DOHH2 (cell line): ENCODE data around the gene GPRC5A.

Experiments used
- H3F3A ChIP-seq: fragments of 200-600 bp; sonication (generic), shearing (Covaris generic); 2 replicates; pipeline ENCODE4 v1.6.0; 2016; ENCODE audit warnings: antibody characterized with exemption, mild to moderate bottlenecking; ENCODE audit not compliant: control insufficient read depth, insufficient read depth
- H3K27ac ChIP-seq: fragments of 200-600 bp; sonication (generic); 2 replicates; pipeline ENCODE4 v1.5.1; 2014; ENCODE audit warnings: low read depth, mild to moderate bottlenecking, low read length, moderate library complexity
- H3K27me3 ChIP-seq: fragments of 200-600 bp; sonication (generic); 2 replicates; pipeline ENCODE4 v1.6.1; 2014; ENCODE audit warnings: mild to moderate bottlenecking, low read length, mixed read lengths; ENCODE audit not compliant: control insufficient read depth
- H3K36me3 ChIP-seq: fragments of 200-600 bp; sonication (generic); 2 replicates; pipeline ENCODE4 v1.6.1; 2014; ENCODE audit warnings: mild to moderate bottlenecking, low read length, moderate library complexity, mixed read lengths; ENCODE audit not compliant: control insufficient read depth
- H3K4me1 ChIP-seq: fragments of 200-600 bp; sonication (generic); 2 replicates; pipeline ENCODE4 v1.6.1; 2014; ENCODE audit warnings: mild to moderate bottlenecking, low read length, mixed read lengths; ENCODE audit not compliant: control insufficient read depth
- H3K4me2 ChIP-seq: fragments of 200-600 bp; sonication (generic); 2 replicates; pipeline ENCODE4 v1.6.0; 2014; ENCODE audit warnings: mild to moderate bottlenecking, low read length, moderate library complexity
- H3K4me3 ChIP-seq: fragments of 200-600 bp; sonication (generic); 2 replicates; pipeline ENCODE4 v1.5.1; 2014; ENCODE audit warnings: mild to moderate bottlenecking, low read length, mixed read lengths
- H3K79me2 ChIP-seq: fragments of 200-600 bp; sonication (generic); 2 replicates; pipeline ENCODE4 v1.6.1; 2014; ENCODE audit warnings: mild to moderate bottlenecking, low read length, mixed read lengths; ENCODE audit not compliant: control insufficient read depth
- H3K9me2 ChIP-seq: fragments of 200-600 bp; sonication (generic); replicated peaks from 2 replicates; pipeline ENCODE4 v1.6.1; 2014; ENCODE audit warnings: mild to moderate bottlenecking, low read length, mixed read lengths; ENCODE audit not compliant: control insufficient read depth
- H3K9me3 ChIP-seq: fragments of 200-600 bp; sonication (generic); 2 replicates; pipeline ENCODE4 v1.6.1; 2014; ENCODE audit warnings: antibody characterized with exemption, low read length, mixed read lengths; ENCODE audit not compliant: control insufficient read depth, insufficient read depth
- H4K20me1 ChIP-seq: fragments of 200-600 bp; sonication (generic); 2 replicates; pipeline ENCODE4 v1.6.0; 2014; ENCODE audit warnings: low read depth, mild to moderate bottlenecking, antibody characterized with exemption, low read length, moderate library complexity; ENCODE audit not compliant: control insufficient read depth, insufficient read depth
- CTCF ChIP-seq: fragments of 200-600 bp; sonication (generic); IDR thresholded peaks from one replicate; pipeline ENCODE4 v1.5.1; 2014; ENCODE audit warnings: antibody characterized with exemption, mild to moderate bottlenecking, low read depth, low read length; ENCODE audit not compliant: poor library complexity, severe bottlenecking
- EZH2phosphoT487 ChIP-seq: fragments of 200-600 bp; sonication (generic); IDR thresholded peaks from 2 replicates; pipeline ENCODE4 v1.6.1; 2017; ENCODE audit warnings: borderline replicate concordance, mild to moderate bottlenecking, antibody characterized with exemption, low read length, moderate library complexity, mixed read lengths

Gene GPRC5A

DNA sequence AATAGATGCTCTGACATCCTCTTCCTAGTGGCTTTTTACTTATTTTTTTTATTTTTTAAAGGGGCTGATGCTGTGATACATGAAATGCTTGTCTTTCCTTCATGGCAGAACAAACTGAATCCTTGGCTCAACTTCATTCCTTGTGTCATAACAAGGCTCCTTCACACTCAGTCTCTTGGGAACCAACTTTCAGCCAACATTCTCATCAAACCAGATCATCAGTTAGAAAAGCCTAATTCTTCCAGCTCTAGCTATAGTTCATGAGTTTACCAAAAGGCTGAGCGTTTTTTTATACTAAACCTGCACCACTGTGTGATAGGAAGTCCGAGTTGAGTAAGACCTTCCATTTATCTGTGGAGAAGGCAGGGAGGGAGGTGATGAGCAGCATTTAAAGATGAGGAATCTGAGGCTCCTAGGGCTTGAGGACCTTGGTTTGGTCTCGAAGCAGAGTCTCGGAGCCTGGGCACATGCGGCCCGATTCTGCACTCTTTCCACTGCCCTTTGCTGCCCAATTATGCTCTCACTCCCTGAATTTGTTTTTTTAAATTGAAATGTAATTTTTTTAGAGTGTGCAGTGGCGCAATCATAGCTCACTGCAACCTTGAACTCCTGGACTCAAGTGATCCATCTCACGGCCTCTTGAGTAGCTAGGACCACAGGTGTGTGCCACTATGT, 52.4 kb downstream of the GPRC5A start:
- Histone ChIP-seq H3K36me3 (no peaks in the 10 kb centered on the region), H3K4me1 (no peaks in the 10 kb centered on the region), H3K79me2 (no peaks in the 10 kb centered on the region), H3K4me3 (no peak overlapping the region), H3K9me2 (no peaks in the 10 kb centered on the region), H3K4me2 (no peak overlapping the region), H3K27ac (no peak overlapping the region), H4K20me1 (no peaks in the 10 kb centered on the region), H3K27me3 (no peaks in the 10 kb centered on the region; the same call in 1 of the 2 replicates), H3K9me3 (no peaks in the 10 kb centered on the region), H3F3A (no peaks in the 10 kb centered on the region)
- TF ChIP-seq EZH2phosphoT487 (no peak), CTCF (no peak)

GRCh38 chr12:12945591-12945990, 54.2 kb downstream of the GPRC5A start:
- Histone ChIP-seq H3K4me2 (no peak overlapping the region), H3K9me2 (no peaks in the 10 kb centered on the region), H4K20me1 (no peaks in the 10 kb centered on the region), H3K9me3 (no peaks in the 10 kb centered on the region), H3K4me1 (no peaks in the 10 kb centered on the region), H3K36me3 (no peaks in the 10 kb centered on the region), H3K4me3 (no peak overlapping the region), H3K27me3 (no peaks in the 10 kb centered on the region; the same call in 1 of the 2 replicates), H3K27ac (no peak overlapping the region), H3K79me2 (no peaks in the 10 kb centered on the region), H3F3A (no peaks in the 10 kb centered on the region)
- no peak for TF ChIP-seq EZH2phosphoT487
- no peak for TF ChIP-seq CTCF

GRCh38 chr12:12946686-12947355, 55.5 kb downstream of the GPRC5A start:
- Histone ChIP-seq H3K9me3 (no peaks in the 10 kb centered on the region), H3K36me3 (no peaks in the 10 kb centered on the region), H3F3A (no peaks in the 10 kb centered on the region), H3K4me1 (no peaks in the 10 kb centered on the region), H3K9me2 (no peaks in the 10 kb centered on the region), H4K20me1 (no peaks in the 10 kb centered on the region), H3K27me3 (no peaks in the 10 kb centered on the region; the same call in 1 of the 2 replicates), H3K27ac (no peak overlapping the region), H3K4me2 (no peak overlapping the region), H3K4me3 (no peak overlapping the region), H3K79me2 (no peaks in the 10 kb centered on the region)
- TF ChIP-seq EZH2phosphoT487, result no peak
- no peak for TF ChIP-seq CTCF
